ENCODE results near the gene NCS1.

- no peak for TF ChIP-seq CTCF (IDR thresholded peaks at IDR 0.05)
- peak in 1 of 2 donors; percentile 75 for TF ChIP-seq POLR2A (IDR thresholded peaks at IDR 0.05)
Observed at GRCh38 chr9:130186839-130187522, 14.8 kb downstream of the NCS1 start.
